CD14-positive monocyte (primary cell): ENCODE results near the gene NOL6. TPM values are rescaled to one million over a fixed set of nuclear protein-coding genes. Genes with fewer than 3 reads are reported as not detected.

ENCODE experiments used
- DNase-seq, 3 donors: peaks; one replicate each; pipeline ENCODE4 v3.0.0-alpha.2; 2011 to 2022
- H2AFZ ChIP-seq: 2 replicates; pipeline ENCODE4 v1.6.0; 2012; ENCODE audit warnings: mild to moderate bottlenecking, low read depth, low read length, inconsistent platforms; ENCODE audit not compliant: insufficient read depth, poor library complexity, severe bottlenecking
- H3K27ac ChIP-seq, 2 donors: 1 replicate in 1 of 2; 2 replicates in 1 of 2; pipeline ENCODE4 v1.5.1; 2012 to 2013; ENCODE audit warnings: low read length in 2 of 2, control low read depth in 1 of 2, inconsistent platforms in 1 of 2, low read depth in 1 of 2, mild to moderate bottlenecking in 1 of 2
- H3K27me3 ChIP-seq, 2 donors: one replicate each; pipeline versions ENCODE4 v1.6.0 to v1.6.1; 2011 to 2013; ENCODE audit warnings: low read length in 2 of 2; ENCODE audit not compliant: control insufficient read depth in 2 of 2, insufficient read depth in 2 of 2
- H3K36me3 ChIP-seq, 2 donors: replicated peaks in 1 of 2; 1 replicate in 1 of 2; 2 replicates in 1 of 2; pipeline versions ENCODE4 v1.5.1 to v1.6.1; 2012 to 2013; ENCODE audit warnings: low read length in 2 of 2, control low read depth in 1 of 2, inconsistent platforms in 1 of 2, mild to moderate bottlenecking in 1 of 2; ENCODE audit not compliant: insufficient read depth in 2 of 2, control insufficient read depth in 1 of 2
- H3K4me1 ChIP-seq, 2 donors: 1 replicate in 1 of 2; 2 replicates in 1 of 2; pipeline versions ENCODE4 v1.5.1 to v1.6.1; 2012 to 2013; ENCODE audit warnings: low read length in 2 of 2, control low read depth in 1 of 2, inconsistent platforms in 1 of 2, mild to moderate bottlenecking in 1 of 2, moderate library complexity in 1 of 2; ENCODE audit not compliant: insufficient read depth in 2 of 2, control insufficient read depth in 1 of 2
- H3K4me2 ChIP-seq: replicated peaks from 2 replicates; pipeline ENCODE3; 2012; ENCODE audit warnings: low read length, moderate library complexity, mild to moderate bottlenecking; ENCODE audit not compliant: poor library complexity, severe bottlenecking; ENCODE audit errors: extremely low read depth
- H3K4me3 ChIP-seq, 3 experiments: fragments of 200-600 bp in 1 of 3; sonication (generic) in 1 of 3; replicated peaks in 1 of 3; 1 replicate in 2 of 3; 2 replicates in 1 of 3; pipeline ENCODE4 v1.5.1; 2011 to 2013; ENCODE audit warnings: low read length in 3 of 3, mild to moderate bottlenecking in 3 of 3, control low read depth in 2 of 3, low read depth in 2 of 3, inconsistent platforms in 1 of 3, moderate library complexity in 1 of 3
- H3K79me2 ChIP-seq: 2 replicates; pipeline ENCODE4 v1.6.0; 2012; ENCODE audit warnings: mild to moderate bottlenecking, control low read depth, inconsistent platforms, low read length, moderate library complexity; ENCODE audit not compliant: insufficient read depth
- H3K9ac ChIP-seq: 2 replicates; pipeline ENCODE4 v1.6.0; 2017; ENCODE audit warnings: low read length, mild to moderate bottlenecking; ENCODE audit not compliant: insufficient read depth, poor library complexity, severe bottlenecking
- H3K9me3 ChIP-seq, 2 donors: replicated peaks in 1 of 2; 1 replicate in 1 of 2; 2 replicates in 1 of 2; pipeline versions ENCODE4 v1.5.1 to v1.6.1; 2012 to 2013; ENCODE audit warnings: low read length in 2 of 2, control low read depth in 1 of 2; ENCODE audit not compliant: control insufficient read depth in 1 of 2, insufficient read depth in 1 of 2
- H4K20me1 ChIP-seq: 2 replicates; pipeline ENCODE4 v1.6.0; 2012; ENCODE audit warnings: mild to moderate bottlenecking, low read length, control low read depth, moderate library complexity; ENCODE audit not compliant: insufficient read depth
- H3K27ac Mint-ChIP-seq, 7 donors: one replicate each; pipeline ENCODE4 v1.8.0; 2020; ENCODE audit warnings: mild to moderate bottlenecking in 7 of 7, mixed read lengths in 7 of 7, moderate library complexity in 6 of 7, inconsistent platforms in 2 of 7
- H3K27me3 Mint-ChIP-seq, 3 donors: one replicate each; pipeline ENCODE4 v1.8.0; 2021 to 2022; ENCODE audit warnings: low read depth in 3 of 3, mild to moderate bottlenecking in 3 of 3, mixed read lengths in 3 of 3, moderate library complexity in 3 of 3, inconsistent platforms in 1 of 3
- H3K36me3 Mint-ChIP-seq, 2 donors: one replicate each; pipeline ENCODE4 v1.8.0; 2020; ENCODE audit warnings: mixed read lengths in 2 of 2, inconsistent platforms in 1 of 2, mild to moderate bottlenecking in 1 of 2
- H3K4me1 Mint-ChIP-seq: one replicate; pipeline ENCODE4 v1.8.0; 2020; ENCODE audit warnings: mild to moderate bottlenecking, mixed read lengths
- H3K4me3 Mint-ChIP-seq, 2 donors: one replicate each; pipeline ENCODE4 v1.8.0; 2020; ENCODE audit warnings: mild to moderate bottlenecking in 2 of 2, mixed read lengths in 2 of 2, moderate library complexity in 1 of 2
- H3K9me3 Mint-ChIP-seq, 7 donors: one replicate each; pipeline ENCODE4 v1.8.0; 2020 to 2022; ENCODE audit warnings: mixed read lengths in 7 of 7, mild to moderate bottlenecking in 6 of 7, moderate library complexity in 6 of 7, inconsistent platforms in 2 of 7
- CTCF ChIP-seq: fragments of 200-600 bp; IDR thresholded peaks from one replicate; pipeline ENCODE4 v1.8.0; 2022; ENCODE audit warnings: antibody characterized with exemption, mild to moderate bottlenecking
- WGBS: methylation state at CpG from one replicate; pipeline ENCODE4 v1.1.5; 2013; ENCODE audit warnings: missing lambda C conversion rate; ENCODE audit not compliant: insufficient coverage; 5-methylcytosine and 5-hydroxymethylcytosine counted together
- intact Hi-C, 2 donors: fragments of 100-400 bp; cut with micrococcal nuclease; formaldehyde crosslinking; loops; one replicate each; pipeline versions ENCODE4 v1.15.0 to v1.15.1; 2023
- polyA plus RNA-seq, 3 donors: library from polyadenylated mRNA; depleted of rRNA in 1 of 3; unstranded in 2 of 3; stranded (reverse) in 1 of 3; fragments of 300-500 nt in 2 of 3; fragments of >200 nt in 1 of 3; fragmentation: Illumina TruSeq in 2 of 3; gene quantifications; 1 replicate in 2 of 3; 2 replicates in 1 of 3; pipeline ENCODE4 v1.2.3, GENCODE V29; 2012 to 2021

NOL6 gene
- polyA plus RNA-seq, 3 donors: 4.6 to 21.9 (median 10.1) TPM

GRCh38 chr9:33476503-33476902, 2.8 kb upstream of the NOL6 start:
- no peak overlapping the region for H3K4me3 Mint-ChIP-seq
- Histone ChIP-seq H3K9ac (no peak overlapping the region), H3K36me3 (peaks cover 6 to 9% of the 10 kb centered on the region in 2 donors), H3K79me2 (peaks cover 21% of the 10 kb centered on the region), H3K4me1 (peaks cover 16 to 19% of the 10 kb centered on the region in 2 donors), H3K27ac (no peak overlapping the region), H2AFZ (no peak overlapping the region), H3K9me3 (no peaks in the 10 kb centered on the region), H3K4me2 (no peak overlapping the region), H4K20me1 (no peaks in the 10 kb centered on the region), H3K27me3 (no peaks in the 10 kb centered on the region), H3K4me3 (no peak overlapping the region)
- 99% methylated on average over 9 of the region's 10 CpGs for WGBS
- TF ChIP-seq CTCF: no peak
- H3K4me1 Mint-ChIP-seq: peaks cover 16% of the 10 kb centered on the region
- DNase-seq: no peak
- H3K36me3 Mint-ChIP-seq: peaks cover 5 to 9% of the 10 kb centered on the region in 2 donors
- intact Hi-C loops: loop anchor here in 1 of 2 donors (10.0 kb wide), 2 partner anchors 182 to 452 kb away; partner anchors contain the start of genes DNAJA1 and NFX1
- no peaks in the 10 kb centered on the region for H3K27me3 Mint-ChIP-seq
- no peak overlapping the region for H3K27ac Mint-ChIP-seq
- peaks cover 0 to 4% (median 0%) of the 10 kb centered on the region in 7 donors for H3K9me3 Mint-ChIP-seq

GRCh38 chr9:33475357-33475756, 1.6 kb upstream of the NOL6 start:
- peaks cover 24% of the 10 kb centered on the region for H3K79me2 ChIP-seq
- H3K9ac ChIP-seq: no peak overlapping the region
- H3K4me1 ChIP-seq: peaks cover 16 to 19% of the 10 kb centered on the region in 2 donors
- no peak overlapping the region for H3K27ac ChIP-seq
- no CpG with 5 or more reads among the region's 1 CpG for WGBS
- DNase-seq: no peak
- Mint-ChIP-seq H3K27ac (no peak overlapping the region), H3K27me3 (no peaks in the 10 kb centered on the region), H3K9me3 (peaks cover 0 to 4% (median 0%) of the 10 kb centered on the region in 7 donors), H3K4me1 (peaks cover 16% of the 10 kb centered on the region), H3K36me3 (peaks cover 16 to 21% of the 10 kb centered on the region in 2 donors), H3K4me3 (no peak overlapping the region)
- H3K27me3 ChIP-seq: no peaks in the 10 kb centered on the region
- H4K20me1 ChIP-seq: no peaks in the 10 kb centered on the region
- no peaks in the 10 kb centered on the region for H3K9me3 ChIP-seq
- H3K36me3 ChIP-seq: peaks cover 12 to 21% of the 10 kb centered on the region in 2 donors
- TF ChIP-seq CTCF: no peak
- no peak overlapping the region for H3K4me3 ChIP-seq
- H3K4me2 ChIP-seq: no peak overlapping the region
- H2AFZ ChIP-seq: no peak overlapping the region
- intact Hi-C loops: loop anchor here in 1 of 2 donors (10.0 kb wide), 2 partner anchors 181 to 451 kb away; partner anchors contain the start of genes DNAJA1 and NFX1
